ENCODE results near the gene MAP7D1.

Gene MAP7D1

GRCh38 chr1:36162680-36163239, 6.8 kb downstream of the MAP7D1 start:
- no peaks in the 10 kb centered on the region for H3K9me3 ChIP-seq (ENCODE audit: control insufficient read depth in 1 of 2, low read length in 2 of 2)
- H3K27ac ChIP-seq (ENCODE audit: low read length): peak overlapping the region; percentile 93
- H3K4me1 ChIP-seq (ENCODE audit: control insufficient read depth in 1 of 2, insufficient read depth in 2 of 2, low read length in 2 of 2): peaks cover 44 to 81% of the 10 kb centered on the region in 2 donors
- no peak overlapping the region for H3K4me3 ChIP-seq (ENCODE audit: low read depth in 1 of 2, low read length in 2 of 2)
- H3K36me3 ChIP-seq (ENCODE audit: control insufficient read depth in 1 of 2, insufficient read depth in 2 of 2, low read length in 2 of 2): peaks cover 0 to 6% of the 10 kb centered on the region in 2 donors
- H3K27me3 ChIP-seq (ENCODE audit: low read depth, low read length): no peaks in the 10 kb centered on the region

DNA sequence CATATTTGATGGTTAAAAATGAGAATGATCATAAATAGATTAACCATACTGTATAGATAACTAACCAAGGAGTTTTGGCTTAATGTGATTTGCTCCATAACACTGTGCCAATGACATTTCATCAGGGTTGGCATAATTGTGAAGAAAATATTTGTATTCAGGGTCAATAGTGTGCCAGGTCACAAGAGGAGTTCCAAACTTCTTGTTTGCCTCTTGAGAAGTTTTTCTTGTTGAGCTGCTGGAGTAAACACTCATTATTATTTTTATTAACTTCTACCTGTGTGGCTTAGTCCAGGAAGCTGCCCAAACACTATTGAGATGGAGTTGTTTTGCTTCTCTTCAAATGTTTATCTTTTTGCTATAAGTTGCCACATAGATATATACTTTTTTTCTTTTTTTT, 7.5 kb downstream of the MAP7D1 start:
- H3K4me3 ChIP-seq (ENCODE audit: low read depth in 1 of 2, low read length in 2 of 2): no peak overlapping the region
- H3K27me3 ChIP-seq (ENCODE audit: low read depth, low read length): no peaks in the 10 kb centered on the region
- H3K9me3 ChIP-seq (ENCODE audit: control insufficient read depth in 1 of 2, low read length in 2 of 2): no peaks in the 10 kb centered on the region
- peak overlapping the region; percentile 93 for H3K27ac ChIP-seq (ENCODE audit: low read length)
- H3K4me1 ChIP-seq (ENCODE audit: control insufficient read depth in 1 of 2, insufficient read depth in 2 of 2, low read length in 2 of 2): peaks cover 37 to 81% of the 10 kb centered on the region in 2 donors
- peaks cover 0 to 6% of the 10 kb centered on the region in 2 donors for H3K36me3 ChIP-seq (ENCODE audit: control insufficient read depth in 1 of 2, insufficient read depth in 2 of 2, low read length in 2 of 2)

GRCh38 chr1:36164361-36164760, 8.4 kb downstream of the MAP7D1 start:
- Histone ChIP-seq H3K4me1 (ENCODE audit: control insufficient read depth in 1 of 2, insufficient read depth in 2 of 2, low read length in 2 of 2) (peaks cover 34 to 77% of the 10 kb centered on the region in 2 donors), H3K4me3 (ENCODE audit: low read depth in 1 of 2, low read length in 2 of 2) (no peak overlapping the region), H3K27ac (ENCODE audit: low read length) (no peak overlapping the region)

GRCh38 chr1:36165145-36165544, 9.2 kb downstream of the MAP7D1 start:
- H3K27ac ChIP-seq (ENCODE audit: low read length): no peak overlapping the region
- H3K36me3 ChIP-seq (ENCODE audit: control insufficient read depth in 1 of 2, insufficient read depth in 2 of 2, low read length in 2 of 2): peaks cover 0 to 6% of the 10 kb centered on the region in 2 donors
- H3K9me3 ChIP-seq (ENCODE audit: control insufficient read depth in 1 of 2, low read length in 2 of 2): no peaks in the 10 kb centered on the region
- no peaks in the 10 kb centered on the region for H3K27me3 ChIP-seq (ENCODE audit: low read depth, low read length)
- peaks cover 27 to 75% of the 10 kb centered on the region in 2 donors for H3K4me1 ChIP-seq (ENCODE audit: control insufficient read depth in 1 of 2, insufficient read depth in 2 of 2, low read length in 2 of 2)
- H3K4me3 ChIP-seq (ENCODE audit: low read depth in 1 of 2, low read length in 2 of 2): no peak overlapping the region

More at GRCh38 chr1:36164361-36164760, 8.4 kb downstream of the MAP7D1 start:
- H3K27me3 ChIP-seq (ENCODE audit: low read depth, low read length): no peaks in the 10 kb centered on the region
- peaks cover 0 to 6% of the 10 kb centered on the region in 2 donors for H3K36me3 ChIP-seq (ENCODE audit: control insufficient read depth in 1 of 2, insufficient read depth in 2 of 2, low read length in 2 of 2)
- H3K9me3 ChIP-seq (ENCODE audit: control insufficient read depth in 1 of 2, low read length in 2 of 2): no peaks in the 10 kb centered on the region

DNA sequence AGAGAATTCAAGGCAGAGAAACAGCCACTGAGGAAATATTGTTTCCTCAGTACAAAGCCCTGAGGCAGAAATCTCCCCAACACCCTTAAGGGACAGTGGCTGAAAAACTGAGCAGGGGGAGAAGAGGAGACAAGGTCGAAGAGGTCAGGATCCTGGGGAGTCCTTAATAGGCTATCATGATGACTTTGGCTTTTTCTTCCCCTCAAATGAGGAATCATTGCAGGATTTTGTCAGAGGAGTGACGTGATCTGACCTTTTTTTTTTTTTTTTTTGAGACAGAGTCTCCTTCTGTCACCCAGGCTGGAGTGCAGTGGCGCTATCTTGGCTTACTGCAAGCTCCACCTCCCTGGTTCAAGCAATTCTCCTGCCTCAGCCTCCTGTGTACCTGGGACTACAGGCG, 10.2 kb downstream of the MAP7D1 start:
- Histone ChIP-seq H3K4me1 (ENCODE audit: control insufficient read depth in 1 of 2, insufficient read depth in 2 of 2, low read length in 2 of 2) (peaks cover 20 to 70% of the 10 kb centered on the region in 2 donors), H3K27ac (ENCODE audit: low read length) (no peak overlapping the region), H3K36me3 (ENCODE audit: control insufficient read depth in 1 of 2, insufficient read depth in 2 of 2, low read length in 2 of 2) (peaks cover 2 to 8% of the 10 kb centered on the region in 2 donors), H3K27me3 (ENCODE audit: low read depth, low read length) (no peaks in the 10 kb centered on the region), H3K9me3 (ENCODE audit: control insufficient read depth in 1 of 2, low read length in 2 of 2) (no peaks in the 10 kb centered on the region), H3K4me3 (ENCODE audit: low read depth in 1 of 2, low read length in 2 of 2) (no peak overlapping the region)

- Histone ChIP-seq H3K9me3 (ENCODE audit: control insufficient read depth in 1 of 2, low read length in 2 of 2) (no peaks in the 10 kb centered on the region), H3K4me1 (ENCODE audit: control insufficient read depth in 1 of 2, insufficient read depth in 2 of 2, low read length in 2 of 2) (peaks cover 14 to 59% of the 10 kb centered on the region in 2 donors), H3K27me3 (ENCODE audit: low read depth, low read length) (no peaks in the 10 kb centered on the region), H3K4me3 (ENCODE audit: low read depth in 1 of 2, low read length in 2 of 2) (no peak overlapping the region), H3K27ac (ENCODE audit: low read length) (peak overlapping the region; percentile 32), H3K36me3 (ENCODE audit: control insufficient read depth in 1 of 2, insufficient read depth in 2 of 2, low read length in 2 of 2) (peaks cover 13 to 17% of the 10 kb centered on the region in 2 donors)
Measured at GRCh38 chr1:36166938-36167905, 11.3 kb downstream of the MAP7D1 start.

DNA sequence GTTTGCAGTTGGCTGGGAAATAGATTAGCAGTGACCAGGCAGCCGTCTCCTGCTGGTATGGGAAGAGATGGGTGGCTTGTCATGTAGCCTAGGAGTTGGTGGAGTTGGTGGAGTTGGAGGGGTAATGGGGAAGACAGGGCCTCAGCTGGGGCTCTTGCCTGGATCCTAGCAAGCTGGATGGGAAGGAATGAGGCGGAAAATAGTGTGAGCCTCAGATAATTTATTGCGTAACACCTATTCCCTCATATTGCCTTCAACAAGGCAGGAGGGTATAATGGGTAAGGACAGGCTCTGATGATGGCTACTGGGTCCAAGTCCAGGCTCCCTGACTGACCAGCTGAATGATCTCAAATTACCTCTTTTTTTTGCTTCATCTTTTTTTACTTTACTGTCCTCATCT, 12.6 kb downstream of the MAP7D1 start:
- Histone ChIP-seq H3K27ac (ENCODE audit: low read length) (no peak overlapping the region), H3K36me3 (ENCODE audit: control insufficient read depth in 1 of 2, insufficient read depth in 2 of 2, low read length in 2 of 2) (peaks cover 26 to 30% of the 10 kb centered on the region in 2 donors), H3K4me3 (ENCODE audit: low read depth in 1 of 2, low read length in 2 of 2) (no peak overlapping the region), H3K9me3 (ENCODE audit: control insufficient read depth in 1 of 2, low read length in 2 of 2) (no peaks in the 10 kb centered on the region), H3K4me1 (ENCODE audit: control insufficient read depth in 1 of 2, insufficient read depth in 2 of 2, low read length in 2 of 2) (peaks cover 6 to 52% of the 10 kb centered on the region in 2 donors), H3K27me3 (ENCODE audit: low read depth, low read length) (no peaks in the 10 kb centered on the region)

DNA sequence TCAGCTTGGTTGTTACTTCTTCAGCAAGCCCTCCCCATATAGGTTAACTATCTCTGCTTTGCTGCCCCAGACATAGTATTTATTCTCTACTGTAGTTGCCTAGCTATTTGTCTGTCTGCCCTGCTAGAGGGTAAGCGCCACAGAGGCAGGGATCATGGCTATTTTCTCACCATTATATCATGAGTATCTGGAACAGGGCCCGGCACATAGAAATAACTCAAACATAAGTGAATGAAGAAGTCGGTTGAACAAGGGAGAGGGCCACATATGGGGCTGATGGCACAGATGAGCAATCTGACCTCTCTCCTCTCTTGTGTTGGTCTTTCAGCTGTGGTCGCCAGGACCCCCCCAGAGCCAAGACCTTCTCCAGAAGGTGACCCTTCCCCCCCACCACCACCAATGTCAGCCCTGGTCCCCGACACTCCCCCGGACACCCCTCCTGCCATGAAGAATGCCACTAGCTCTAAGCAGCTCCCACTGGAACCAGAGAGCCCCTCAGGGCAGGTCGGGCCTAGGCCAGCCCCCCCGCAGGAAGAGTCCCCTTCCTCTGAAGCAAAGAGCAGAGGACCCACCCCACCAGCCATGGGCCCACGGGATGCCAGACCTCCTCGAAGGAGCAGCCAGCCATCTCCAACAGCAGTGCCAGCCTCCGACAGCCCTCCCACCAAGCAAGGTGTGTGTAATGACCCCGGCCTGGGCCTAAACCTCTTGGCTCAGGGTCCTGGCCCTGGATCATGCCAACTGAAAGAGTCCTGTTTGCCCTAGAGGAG, 14.9 kb downstream of the MAP7D1 start:
- H3K27ac ChIP-seq (ENCODE audit: low read length): no peak overlapping the region

DNA sequence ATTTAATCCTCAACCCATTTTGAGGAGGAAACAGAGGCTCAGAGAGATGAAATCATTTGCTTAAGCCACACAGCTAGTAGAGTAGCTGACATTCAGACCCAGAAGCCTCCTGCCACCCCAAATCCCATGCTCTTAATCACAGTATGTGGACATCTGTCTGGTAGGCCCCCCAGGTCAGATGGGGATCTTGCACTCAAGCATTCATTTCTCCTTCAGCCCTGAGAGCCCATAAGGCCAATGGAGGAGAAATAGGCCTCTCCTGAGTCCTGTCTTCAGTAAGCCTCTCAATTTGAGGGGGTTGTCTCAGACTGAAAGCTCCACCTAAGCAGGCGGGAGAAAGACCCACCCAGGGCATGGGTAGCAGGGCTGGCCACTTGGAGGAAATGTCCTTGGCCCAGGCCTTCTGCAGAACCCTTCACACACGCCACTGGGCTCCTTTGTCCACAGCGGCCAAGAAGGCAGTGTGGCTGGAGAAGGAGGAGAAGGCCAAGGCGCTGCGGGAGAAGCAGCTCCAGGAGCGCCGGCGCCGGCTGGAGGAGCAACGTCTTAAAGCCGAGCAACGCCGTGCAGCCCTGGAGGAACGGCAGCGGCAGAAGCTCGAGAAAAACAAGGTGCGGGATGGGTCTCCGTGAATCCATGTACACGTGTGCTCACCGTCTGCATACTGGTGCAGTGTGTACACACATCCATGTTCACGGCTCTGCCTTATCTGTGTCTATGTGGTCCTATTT, 16.2 kb downstream of the MAP7D1 start:
- Histone ChIP-seq H3K4me3 (ENCODE audit: low read depth in 1 of 2, low read length in 2 of 2) (no peak overlapping the region), H3K36me3 (ENCODE audit: control insufficient read depth in 1 of 2, insufficient read depth in 2 of 2, low read length in 2 of 2) (peaks cover 49 to 58% of the 10 kb centered on the region in 2 donors), H3K4me1 (ENCODE audit: control insufficient read depth in 1 of 2, insufficient read depth in 2 of 2, low read length in 2 of 2) (peaks cover 16 to 61% of the 10 kb centered on the region in 2 donors)

More for the DNA sequence above, 14.9 kb downstream of the MAP7D1 start:
- Histone ChIP-seq H3K4me1 (ENCODE audit: control insufficient read depth in 1 of 2, insufficient read depth in 2 of 2, low read length in 2 of 2) (peaks cover 15 to 59% of the 10 kb centered on the region in 2 donors), H3K36me3 (ENCODE audit: control insufficient read depth in 1 of 2, insufficient read depth in 2 of 2, low read length in 2 of 2) (peaks cover 46 to 49% of the 10 kb centered on the region in 2 donors), H3K9me3 (ENCODE audit: control insufficient read depth in 1 of 2, low read length in 2 of 2) (no peaks in the 10 kb centered on the region), H3K27me3 (ENCODE audit: low read depth, low read length) (no peaks in the 10 kb centered on the region), H3K4me3 (ENCODE audit: low read depth in 1 of 2, low read length in 2 of 2) (no peak overlapping the region)

DNA sequence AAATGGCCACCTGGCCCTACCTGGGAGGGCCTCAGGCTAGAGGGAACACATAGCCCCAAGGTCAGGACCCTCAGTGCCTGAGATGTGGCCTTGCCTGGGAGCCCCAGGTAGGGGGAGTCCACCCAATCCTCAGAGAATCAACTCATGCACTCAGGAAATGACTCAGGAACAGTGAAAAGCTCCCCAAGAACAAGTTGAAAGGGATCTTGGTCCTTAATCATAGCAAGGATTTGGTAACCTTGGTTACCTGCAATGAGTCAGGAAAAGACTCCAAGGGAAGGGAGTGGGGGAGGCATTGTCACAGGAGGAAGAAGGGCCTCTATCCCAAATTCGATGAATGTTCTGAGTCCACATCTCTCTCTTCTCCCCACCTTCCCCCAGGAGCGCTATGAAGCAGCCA, 17.0 kb downstream of the MAP7D1 start:
- peaks cover 10 to 54% of the 10 kb centered on the region in 2 donors for H3K4me1 ChIP-seq (ENCODE audit: control insufficient read depth in 1 of 2, insufficient read depth in 2 of 2, low read length in 2 of 2)
- H3K9me3 ChIP-seq (ENCODE audit: control insufficient read depth in 1 of 2, low read length in 2 of 2): no peaks in the 10 kb centered on the region
- no peak overlapping the region for H3K4me3 ChIP-seq (ENCODE audit: low read depth in 1 of 2, low read length in 2 of 2)
- H3K27ac ChIP-seq (ENCODE audit: low read length): no peak overlapping the region
- peaks cover 44 to 66% of the 10 kb centered on the region in 2 donors for H3K36me3 ChIP-seq (ENCODE audit: control insufficient read depth in 1 of 2, insufficient read depth in 2 of 2, low read length in 2 of 2)
- H3K27me3 ChIP-seq (ENCODE audit: low read depth, low read length): no peaks in the 10 kb centered on the region

More for the DNA sequence above, 16.2 kb downstream of the MAP7D1 start:
- Histone ChIP-seq H3K27ac (ENCODE audit: low read length) (no peak overlapping the region), H3K9me3 (ENCODE audit: control insufficient read depth in 1 of 2, low read length in 2 of 2) (no peaks in the 10 kb centered on the region), H3K27me3 (ENCODE audit: low read depth, low read length) (no peaks in the 10 kb centered on the region)
